NOMO-1 treated with DMSO at 0.1 percent for 48 hours (cell line): Measurements from ENCODE around the gene PARP6.

Experiments used
- DNase-seq: peaks from one replicate; lab custom pipeline; 2025; ENCODE audit not compliant: unreplicated experiment; lab: John Stamatoyannopoulos, UW

The PARP6 gene

GRCh38 chr15:72201391-72201921 lies 70.9 kb downstream of the PARP6 start:
- no peak for DNase-seq

- DNase-seq, result no peak
Measured at GRCh38 chr15:72200395-72201237, 71.7 kb downstream of the PARP6 start.

DNA sequence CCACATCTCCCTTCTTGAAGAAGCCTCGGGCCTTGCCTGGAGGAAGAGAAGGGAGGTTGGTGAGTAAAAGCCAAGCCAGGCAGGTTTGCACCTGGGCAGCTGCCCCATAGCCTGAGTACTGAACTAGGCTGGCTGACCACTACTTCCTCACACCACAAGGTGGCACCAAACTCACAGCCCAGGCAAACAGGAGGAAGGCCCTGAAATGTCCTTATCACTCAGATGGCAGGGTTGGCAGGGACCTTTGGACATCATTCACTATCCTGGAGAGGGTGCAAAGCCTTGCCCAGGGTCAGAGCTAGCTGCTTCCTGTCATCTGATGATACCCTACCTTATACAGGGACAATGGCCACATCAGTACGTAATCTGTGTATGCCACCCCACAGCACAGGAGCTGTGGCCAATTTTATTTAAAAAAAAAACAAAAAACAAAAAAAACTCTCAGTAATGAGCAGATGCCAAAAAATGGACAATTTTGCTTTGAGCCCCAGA lies 72.6 kb downstream of the PARP6 start:
- peak; percentile 57 for DNase-seq

GRCh38 chr15:72199205-72199515 lies 73.2 kb downstream of the PARP6 start:
- no peak for DNase-seq

GRCh38 chr15:72198356-72199204 lies 73.8 kb downstream of the PARP6 start:
- DNase-seq, result no peak

DNA sequence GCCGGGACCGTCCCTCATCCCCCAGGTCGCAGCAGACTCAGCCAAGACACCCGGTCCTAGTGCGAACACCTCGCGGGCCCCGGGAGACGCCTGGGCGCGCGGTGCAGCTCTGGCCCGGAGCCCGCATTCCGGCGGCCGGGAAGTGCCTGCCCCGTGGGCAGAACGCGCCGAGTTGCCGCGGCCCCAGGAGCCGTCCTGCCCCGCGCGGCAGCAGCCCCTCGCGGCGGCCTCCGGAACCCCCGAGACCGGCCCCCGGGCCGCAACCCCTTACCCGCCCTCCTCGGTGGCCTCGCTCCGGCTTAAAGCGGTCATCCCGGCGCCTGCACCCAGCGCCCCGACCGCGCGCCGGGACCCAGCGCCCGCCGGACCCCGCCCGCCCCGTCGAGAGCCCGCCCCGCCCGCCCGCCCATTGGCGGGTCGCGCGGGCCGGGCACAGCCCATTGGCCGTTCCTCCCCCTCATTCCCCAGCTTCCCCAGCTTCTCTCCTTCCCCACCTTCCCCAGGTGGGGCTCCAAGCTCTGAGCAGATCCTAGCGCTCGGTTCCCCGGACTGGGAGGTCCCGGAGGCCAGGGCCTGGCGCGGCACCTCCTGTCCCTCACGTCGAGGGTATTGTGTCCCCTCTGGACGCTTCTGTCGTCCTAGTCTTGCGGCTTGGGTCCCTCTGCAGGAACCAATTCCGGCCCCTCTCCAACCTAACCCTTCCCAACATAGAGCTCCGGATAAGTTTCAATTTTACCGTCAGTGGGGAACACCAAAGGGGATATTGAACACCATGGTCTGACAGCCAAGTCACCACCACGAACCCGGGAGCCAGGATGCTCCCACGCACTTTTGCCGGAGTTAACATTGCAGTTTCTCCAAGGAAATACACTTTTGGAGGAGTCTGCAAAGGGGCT lies 74.6 kb downstream of the PARP6 start, which contains the start of gene GRAMD2A:
GRAMD2A (minus strand) TSS at position 328 of the 896 bp plus-strand sequence.
- no peak for DNase-seq

DNA sequence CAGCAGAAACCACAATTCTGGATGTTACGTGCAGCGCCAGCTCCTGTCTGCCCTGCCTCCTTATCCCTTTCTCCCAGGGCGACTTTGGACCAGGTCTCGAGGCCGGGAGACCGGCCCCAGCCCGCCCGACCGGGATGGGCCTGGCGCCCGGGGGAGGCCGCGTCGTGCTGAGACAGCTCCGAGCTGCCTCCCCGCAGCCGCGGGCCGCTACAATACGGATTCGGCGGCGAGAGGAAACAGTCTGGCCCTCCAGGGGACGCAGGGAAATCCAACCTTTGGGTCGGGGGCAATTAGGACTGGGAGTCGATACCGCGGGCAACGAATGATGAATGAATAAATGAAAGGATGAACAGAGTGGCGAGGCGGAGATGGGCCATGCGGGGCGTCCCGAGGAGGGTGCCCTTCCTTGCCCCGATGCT lies 75.3 kb downstream of the PARP6 start:
- DNase-seq, result no peak

DNA sequence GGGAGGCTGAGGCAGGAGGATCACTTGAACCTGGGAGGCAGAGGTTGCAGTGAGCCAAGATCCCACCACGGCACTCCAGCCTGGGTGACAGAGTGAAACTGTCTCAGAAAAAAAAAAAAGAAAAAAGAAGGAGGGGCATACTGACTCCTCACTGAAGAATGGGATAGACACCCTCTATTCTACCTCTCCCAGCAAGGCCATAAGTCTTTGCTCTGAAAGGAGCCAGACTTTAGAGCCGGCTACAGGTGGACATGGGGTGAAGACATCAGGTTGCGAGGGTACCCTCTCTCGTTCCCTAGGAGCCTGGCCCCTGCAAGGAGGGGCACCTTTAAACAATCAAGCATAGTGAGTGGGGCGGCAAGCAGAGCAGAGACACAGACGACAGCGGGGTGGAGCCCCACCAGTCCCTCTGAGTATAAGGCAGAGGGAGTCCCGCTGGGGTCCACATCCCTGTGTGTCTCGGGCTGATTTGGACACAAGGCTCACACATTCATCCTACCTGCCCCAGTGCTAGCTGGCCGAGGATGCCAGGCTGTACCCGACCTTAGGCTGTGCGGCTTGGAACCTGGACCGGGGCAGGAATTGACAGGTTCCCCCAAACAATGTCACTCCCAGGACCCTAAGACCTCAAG lies 75.8 kb downstream of the PARP6 start:
- no peak for DNase-seq

GRCh38 chr15:72195101-72195511 lies 77.2 kb downstream of the PARP6 start:
- peak; percentile 95 for DNase-seq

DNA sequence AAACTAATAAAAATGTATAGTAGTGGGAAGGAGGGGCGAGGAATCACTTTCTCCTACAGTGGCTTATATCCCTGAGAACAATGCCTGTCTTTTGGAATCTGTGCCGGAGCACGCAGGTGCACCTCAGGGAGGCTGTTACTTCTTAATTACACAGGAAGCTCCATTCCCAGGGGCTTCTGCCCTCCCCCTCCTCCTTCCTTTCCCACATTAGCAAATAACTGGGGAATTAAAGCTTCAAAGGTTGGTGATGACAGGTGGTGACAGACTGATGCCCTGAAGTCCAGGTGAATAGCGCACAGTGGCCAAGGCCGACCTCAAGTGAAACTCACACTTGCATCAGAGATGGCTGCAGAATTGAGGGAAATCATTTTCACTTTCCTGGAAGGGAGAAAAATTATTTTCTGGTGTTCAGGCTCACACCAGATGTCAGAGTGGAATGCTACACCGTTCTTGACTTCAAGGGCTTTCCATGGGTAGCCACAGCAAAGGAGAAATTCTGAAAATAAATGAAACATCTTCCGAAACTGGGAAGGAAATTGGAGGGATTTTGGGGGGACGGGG lies 78.4 kb downstream of the PARP6 start:
- no peak for DNase-seq

GRCh38 chr15:72192416-72192815 lies 79.9 kb downstream of the PARP6 start:
- no peak for DNase-seq
